GM19324 (cell line): ENCODE measurements around the gene CNTN4.
"Not testable (repeated sequence)": the region's sequence is repeated elsewhere in the genome, so short reads cannot be mapped to it uniquely, and the experiment has no call there.

Experiments used
- ATAC-seq: cut with Tn5 transposase; IDR thresholded peaks from one replicate; pipeline ENCODE4 v1.9.1; 2021; ENCODE audit warnings: mild to moderate bottlenecking, moderate library complexity; ENCODE audit not compliant: unreplicated experiment, low FRiP score

CNTN4 gene

DNA sequence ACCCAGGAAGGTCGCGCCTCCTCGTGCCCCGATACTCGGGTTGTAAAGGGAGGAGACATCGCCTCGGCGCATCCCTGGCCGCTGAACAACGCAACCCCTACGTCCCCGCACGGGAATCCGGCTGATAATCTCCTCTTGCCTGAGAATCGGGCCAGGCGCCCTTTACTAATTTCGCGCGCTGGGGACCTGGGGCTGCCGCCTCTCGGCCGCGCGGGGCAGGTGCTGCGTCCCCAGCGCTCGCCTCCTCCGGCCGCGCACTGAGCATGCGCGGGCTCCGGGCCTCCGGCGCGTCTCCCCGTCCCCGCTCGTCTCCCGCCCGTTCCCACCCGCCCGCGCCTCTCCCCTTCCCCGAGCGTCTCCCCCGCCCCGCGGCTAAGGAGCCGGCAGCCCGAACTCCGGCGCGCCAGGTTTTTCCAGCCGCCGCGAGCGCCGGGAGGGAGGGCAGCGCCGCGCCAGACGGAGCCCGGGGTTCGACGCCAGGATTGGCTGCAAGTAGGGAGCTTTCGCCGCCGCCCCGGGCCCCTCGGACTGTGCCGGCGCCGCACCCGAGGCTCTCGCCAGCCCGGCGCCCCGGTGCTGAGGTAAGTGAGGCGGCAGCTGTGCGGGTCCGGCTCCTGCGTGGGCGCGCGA, at the start of gene CNTN4:
TSS of gene CNTN4 (plus strand) at position 469 of the 630 bp plus-strand sequence.
- ATAC-seq, result no peak

DNA sequence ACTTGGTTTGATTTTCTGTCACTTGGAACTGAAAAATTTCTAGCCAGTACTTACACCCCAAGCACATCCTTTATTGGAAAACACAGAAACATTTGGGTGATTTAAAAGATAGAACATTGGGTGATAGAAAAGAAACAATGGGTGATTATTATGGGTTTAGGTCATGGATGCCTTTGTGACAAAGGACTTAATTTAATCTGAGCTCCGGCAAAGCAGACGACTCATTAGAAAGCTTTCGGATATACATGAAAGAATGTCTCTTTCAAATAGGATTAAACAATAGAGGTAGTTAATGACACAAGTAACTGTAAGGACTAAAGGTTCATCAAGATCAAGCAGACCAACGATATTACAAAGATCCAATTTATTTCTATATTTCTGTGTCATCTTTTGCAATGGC, 37.3 kb upstream of the CNTN4 start:
- ATAC-seq, result no peak

DNA sequence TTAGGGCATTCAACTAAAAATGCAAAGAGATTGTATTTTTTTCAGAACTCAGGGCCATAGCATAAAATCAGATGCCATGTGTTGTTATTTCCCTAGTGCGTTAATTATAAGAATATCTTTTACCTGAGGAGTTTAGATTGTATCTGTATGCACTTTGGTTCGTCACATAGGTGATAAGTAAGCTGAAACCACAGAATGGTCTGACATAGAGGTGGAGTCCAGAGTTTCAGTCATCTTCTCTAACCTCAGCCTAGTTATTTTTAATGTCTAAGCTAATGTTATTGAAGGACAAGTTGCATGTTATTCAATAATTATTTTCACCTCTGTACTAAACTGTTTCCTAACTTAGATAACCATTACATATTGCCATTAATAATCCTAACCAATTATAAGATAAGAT, 27.1 kb upstream of the CNTN4 start:
- ATAC-seq, result no peak

DNA sequence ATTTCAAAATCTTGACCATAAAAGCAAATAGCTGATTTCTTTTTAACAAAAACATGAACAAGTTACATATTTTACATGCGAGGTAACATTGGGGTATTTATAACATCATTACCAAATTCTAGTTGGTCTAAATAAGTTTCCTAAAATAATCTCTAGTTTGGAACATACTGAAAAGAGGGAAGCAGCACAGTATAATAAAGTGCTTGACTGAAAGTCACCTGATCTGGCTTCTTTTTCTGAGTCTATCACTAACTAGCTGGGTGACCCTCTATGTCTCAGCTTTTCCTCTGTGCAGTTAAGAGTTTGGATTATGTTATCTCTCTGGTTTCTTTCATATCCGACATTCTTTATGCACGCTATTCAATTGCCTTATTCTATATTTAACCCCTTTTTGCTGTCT, 19.8 kb upstream of the CNTN4 start:
- ATAC-seq, result no peak

DNA sequence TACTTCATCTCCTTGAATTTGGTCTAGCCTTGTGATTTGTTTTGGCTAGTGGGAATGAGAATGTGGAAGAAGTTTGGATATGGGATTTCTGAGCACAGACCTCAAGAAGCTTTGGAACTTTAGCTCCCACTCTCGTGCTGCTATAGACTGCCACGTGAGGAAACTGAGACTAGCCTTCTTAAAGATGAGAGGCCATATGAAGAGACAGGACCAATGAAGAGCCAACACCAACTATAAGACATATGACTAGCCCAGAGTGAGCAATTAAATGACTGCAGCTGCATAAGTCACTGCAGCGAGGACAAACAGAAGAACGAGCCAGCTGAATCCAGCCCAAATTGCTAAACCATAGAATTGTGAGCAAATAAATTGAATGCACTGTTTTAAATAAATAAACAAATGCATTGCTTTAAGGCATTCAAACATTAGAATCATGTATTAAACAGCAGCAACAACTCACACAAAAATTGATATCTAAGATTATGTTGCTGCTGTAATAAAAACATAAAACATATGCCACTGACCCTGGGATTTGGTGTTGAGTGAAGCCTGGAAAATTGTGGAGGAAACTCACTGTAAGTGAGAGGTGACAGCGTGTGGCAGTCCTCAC, 15.7 kb upstream of the CNTN4 start:
- ATAC-seq, result no peak

DNA sequence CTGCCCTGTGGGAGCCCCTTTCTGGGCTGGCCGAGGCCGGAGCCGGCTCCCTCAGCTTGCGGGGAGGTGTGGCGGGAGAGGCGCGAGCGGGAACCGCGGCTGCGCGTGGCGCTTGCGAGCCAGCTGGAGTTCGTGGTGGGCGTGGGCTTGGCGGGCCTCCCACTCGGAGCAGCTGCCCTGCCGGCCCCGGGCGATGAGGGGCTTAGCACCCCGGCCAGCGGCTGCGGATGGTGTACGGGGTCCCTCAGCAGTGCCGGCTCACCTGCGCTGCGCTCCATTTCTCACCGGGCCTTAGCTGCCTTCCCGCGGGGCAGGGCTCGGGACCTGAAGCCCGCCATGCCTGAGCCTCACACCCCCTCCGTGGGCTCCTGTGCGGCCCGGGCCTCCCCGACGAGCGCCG, 15.1 kb upstream of the CNTN4 start:
- not testable (repeated sequence) for ATAC-seq

DNA sequence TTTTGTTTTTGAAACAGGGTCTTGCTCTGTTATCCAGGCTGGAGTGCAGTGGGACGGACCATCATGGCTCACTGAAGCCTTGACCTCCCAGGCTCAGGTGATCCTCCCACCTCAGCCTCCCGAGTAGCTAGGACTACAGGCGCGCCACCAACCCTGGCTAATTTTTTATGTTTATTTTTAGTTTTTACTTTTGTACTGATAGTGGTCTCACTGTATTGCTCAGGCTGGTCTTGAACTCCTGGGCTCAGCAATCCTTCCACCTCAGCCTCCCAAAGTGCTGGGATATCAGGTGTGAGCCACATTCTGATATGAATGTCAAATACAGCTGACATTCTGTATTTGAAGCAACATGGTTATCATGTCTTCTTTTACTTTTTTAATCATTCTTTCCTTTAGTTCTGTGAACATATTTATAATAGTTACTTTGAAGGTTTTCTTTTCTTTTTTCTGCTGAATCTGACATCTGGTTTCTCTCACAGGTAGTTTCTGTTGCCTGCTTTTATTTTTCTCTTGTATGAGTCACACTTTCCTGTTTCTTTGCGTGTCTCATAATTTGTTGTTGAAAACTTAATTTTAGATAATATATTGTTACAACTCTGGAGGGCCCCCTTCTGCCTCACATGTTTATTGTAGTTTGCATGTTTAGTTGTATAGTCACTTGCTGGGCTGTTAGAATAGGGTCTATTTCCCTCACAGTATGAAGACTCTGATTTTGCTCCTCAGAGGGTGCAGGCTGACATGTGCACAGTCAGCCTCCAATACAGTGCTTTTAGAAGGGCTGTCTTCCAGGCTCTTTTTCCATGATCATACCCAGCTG, 8.4 kb upstream of the CNTN4 start:
- no peak for ATAC-seq

DNA sequence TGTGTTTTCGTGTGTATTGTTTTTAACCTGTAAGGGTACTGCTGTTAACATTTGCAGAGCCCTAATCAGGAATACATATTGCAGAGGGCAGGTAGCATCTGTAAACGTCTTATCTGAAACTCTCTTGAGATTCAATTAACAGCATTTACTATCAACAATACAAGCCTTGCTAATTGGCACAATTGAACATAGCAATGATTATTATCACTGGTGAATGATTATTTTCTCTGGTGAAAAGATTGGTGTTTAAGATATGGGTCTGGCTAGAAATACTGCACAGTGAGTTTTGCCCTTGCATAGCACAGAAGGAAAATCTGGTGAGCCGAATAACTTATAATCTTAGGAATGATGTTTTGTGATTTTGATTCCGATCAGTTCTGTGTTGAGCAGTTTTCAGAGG, 5.9 kb upstream of the CNTN4 start:
- no peak for ATAC-seq

DNA sequence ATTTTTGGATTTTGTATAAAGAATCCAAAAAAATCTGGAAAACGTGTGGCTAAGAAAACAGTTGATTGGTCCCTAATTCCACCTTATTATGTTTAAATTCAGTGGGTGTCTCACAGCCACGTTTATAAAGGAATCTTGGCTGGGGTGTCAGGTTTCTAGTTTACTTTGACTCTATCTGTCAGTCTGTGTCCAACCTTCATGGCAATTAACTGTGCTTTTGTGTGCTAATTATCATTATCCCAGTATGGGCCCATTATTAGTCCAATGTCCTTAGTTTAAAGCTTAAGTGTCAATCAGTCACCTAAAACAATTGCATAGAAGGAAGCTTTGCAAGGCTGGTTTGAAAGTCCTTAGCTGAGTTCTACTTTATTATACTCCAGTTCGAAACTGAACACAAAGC, 3.7 kb upstream of the CNTN4 start:
- ATAC-seq, result no peak

DNA sequence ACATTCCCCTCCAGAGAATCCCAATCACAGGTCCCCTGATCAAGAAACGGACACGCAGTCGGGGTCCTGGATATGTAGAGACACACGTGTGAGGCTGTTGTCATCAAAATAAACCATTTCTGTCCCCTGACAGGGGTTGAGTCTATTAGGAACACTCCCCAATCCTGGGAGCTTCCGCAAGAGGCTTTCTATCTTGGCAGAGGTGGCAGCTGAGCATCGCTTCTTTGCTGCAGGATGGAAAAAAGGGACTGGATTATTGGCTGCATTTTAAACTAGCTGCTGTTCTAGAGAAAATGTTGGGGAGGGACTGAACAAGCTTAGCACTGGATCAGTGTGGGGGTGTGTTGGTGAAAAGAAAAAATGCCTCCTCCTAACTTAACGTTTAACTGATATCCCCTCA, 2.5 kb upstream of the CNTN4 start:
- no peak for ATAC-seq

DNA sequence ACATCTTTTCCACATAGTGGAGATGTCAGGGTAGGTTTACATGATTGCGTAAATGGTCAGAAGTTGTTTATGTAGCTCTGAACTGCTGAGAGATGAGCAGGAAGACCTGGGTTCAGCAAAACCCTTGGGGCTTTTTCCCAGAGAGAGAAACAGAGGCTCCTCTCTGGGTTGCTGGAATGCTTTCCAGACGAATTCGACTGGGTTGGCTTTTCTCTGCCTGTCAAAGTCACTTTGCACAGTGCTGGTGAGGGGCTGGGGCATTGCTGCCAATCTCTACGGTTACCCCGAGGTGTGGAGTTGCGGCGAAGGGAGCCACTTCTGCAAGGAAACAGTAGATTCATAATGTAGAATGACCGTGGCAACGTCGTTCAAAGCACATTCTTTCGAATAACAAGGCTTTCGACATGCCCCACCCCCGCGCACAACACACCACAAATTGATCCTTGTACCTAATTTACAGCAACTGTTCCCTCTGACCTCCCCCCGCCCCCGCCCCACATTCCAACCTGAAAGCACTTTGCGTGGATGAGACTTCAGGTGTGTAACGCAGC, 950 bp upstream of the CNTN4 start:
- ATAC-seq, result no peak

DNA sequence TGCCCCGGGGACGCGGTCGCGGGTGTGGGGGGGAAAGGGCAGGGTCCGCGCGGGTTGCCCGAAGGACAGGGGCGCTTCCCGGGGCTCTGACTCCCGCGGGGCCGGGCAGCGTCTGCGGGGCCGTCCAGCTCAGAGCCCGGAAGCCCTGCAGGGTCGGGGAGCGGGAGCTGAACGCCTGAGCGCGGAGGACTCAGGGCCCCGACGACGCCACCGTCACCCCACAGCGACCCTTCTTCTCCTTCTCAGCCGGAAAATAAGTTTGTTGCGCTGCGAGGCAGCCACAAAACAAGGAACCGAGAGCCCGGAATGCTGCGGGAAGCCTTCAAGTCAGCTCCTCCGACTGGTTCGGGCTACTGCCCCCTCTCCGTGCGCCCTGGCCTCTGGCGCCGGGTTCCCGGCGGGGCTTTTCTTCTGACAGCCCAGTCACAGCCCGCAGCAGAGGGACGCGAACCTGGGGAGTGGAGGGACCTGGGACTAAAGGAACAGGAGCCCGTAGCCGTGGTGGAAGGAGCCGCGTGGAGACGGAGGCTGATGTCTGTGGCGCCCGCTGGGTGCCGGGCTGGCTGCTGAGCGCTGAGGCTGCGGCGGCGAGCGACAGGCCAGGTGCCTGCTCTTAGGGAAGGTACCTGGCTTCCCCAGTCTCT, 484 bp downstream of the CNTN4 start:
- ATAC-seq, result no peak

DNA sequence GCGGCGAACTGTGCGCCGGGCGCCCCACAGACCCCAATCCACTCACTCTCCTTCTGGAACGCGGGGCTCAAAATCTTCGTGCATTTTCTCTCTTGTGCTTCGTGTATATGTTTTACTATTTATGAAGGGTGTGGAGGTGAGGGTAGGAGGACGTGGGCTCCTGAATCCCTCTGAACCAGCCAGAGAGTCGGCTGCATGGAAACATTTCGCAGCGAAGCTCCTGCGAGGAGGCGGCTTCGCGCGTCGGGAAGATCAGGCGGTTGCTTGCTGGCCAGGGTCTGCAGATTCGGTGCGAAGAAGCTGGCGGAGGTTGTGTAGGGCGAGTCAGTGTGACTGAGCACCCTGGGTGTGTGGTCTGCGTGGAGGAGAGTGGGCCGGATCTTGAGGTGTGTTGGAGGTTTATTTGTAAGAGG, 1.1 kb downstream of the CNTN4 start:
- no peak for ATAC-seq

DNA sequence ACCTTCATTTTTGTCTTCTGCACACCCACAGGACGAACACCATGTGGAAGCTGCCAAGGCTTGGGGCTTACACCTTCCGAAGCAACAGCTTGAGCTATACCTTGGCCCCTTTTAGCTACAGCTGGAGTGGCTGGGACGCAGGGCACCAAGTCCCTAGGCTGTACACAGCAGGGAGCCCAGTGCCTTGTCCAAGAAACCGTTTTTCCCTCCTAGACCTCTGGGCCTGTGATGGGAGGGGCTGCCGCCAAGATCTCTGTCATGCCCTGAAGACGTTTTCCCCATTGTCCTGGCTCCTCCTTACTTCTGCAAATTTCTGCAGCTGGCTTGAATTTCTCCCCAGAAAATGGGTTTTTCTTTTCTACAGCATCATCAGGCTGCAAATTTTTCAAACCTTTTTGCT, 7.8 kb downstream of the CNTN4 start:
- ATAC-seq, result no peak

DNA sequence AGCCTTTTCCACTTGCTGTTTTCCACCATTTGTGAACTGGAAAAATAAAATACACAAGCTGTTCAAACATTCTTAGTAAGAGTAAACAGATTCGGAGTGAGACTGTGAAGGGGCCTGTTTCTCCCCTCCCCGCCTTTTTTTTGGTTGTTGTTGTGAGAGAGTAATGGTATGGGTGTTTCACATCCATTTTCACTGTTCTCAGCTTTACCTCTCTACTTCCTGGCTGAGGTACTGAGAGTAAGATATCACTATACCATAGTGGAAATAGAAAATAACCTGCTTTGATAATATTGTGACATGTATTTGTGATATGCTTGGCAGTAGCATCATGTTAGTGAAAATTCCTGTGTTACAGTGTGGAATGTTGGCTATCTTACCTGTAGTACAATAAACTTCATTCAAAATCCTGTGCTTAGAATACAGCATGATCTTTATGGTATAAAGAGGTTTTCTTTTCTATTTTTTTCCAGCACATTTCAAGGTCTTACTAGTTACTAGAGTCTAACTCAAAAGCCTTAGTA, 12.0 kb downstream of the CNTN4 start:
- no peak for ATAC-seq

DNA sequence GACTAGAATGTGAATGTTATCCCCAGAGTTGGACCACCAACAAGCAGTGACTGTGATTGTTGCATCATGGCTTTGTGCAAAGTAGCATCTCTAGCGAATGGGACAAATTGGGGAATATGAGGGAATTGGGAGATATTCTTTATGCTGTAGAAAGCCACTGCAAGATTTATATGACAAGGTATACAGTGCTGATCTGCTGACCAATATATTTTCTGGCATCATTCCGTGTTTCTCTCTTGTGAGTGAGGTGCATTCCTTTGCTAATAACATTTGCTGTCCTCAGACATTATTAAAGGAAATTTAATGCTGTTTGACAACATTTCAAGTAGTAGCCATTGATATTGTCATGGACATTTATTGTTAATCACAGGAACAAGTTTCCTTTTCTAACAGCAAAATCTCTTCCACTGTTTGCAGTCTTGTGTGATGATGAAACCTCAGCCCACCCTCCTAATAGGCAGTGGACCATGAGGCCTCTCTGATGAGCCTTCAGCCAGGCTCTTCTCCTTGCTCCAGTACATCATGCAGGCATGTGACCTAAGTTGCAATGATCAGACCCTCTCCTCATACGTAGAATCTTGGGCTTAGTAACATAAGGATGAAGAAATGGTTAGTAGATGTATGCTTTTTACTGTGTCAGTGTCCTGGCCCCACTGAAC, 16.1 kb downstream of the CNTN4 start:
- no peak for ATAC-seq

DNA sequence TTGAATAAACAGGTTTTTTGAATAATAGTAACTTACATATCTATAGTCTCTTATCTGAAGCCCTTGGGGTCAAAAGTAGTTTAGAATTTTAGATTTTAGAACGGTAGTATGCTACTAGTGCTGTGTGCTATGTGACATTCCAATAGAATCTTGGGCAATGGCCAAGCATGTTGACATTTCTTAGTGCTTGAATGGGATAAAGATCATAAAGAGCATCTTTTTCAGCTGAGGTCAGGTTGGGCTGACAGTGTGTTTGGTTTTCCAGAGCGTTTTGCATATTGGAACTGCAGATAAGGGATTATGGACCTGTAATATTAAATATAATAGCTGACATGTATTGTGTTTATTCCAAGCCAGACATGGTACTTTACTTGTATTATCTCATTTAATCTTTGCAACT, 32.1 kb downstream of the CNTN4 start:
- no peak for ATAC-seq

DNA sequence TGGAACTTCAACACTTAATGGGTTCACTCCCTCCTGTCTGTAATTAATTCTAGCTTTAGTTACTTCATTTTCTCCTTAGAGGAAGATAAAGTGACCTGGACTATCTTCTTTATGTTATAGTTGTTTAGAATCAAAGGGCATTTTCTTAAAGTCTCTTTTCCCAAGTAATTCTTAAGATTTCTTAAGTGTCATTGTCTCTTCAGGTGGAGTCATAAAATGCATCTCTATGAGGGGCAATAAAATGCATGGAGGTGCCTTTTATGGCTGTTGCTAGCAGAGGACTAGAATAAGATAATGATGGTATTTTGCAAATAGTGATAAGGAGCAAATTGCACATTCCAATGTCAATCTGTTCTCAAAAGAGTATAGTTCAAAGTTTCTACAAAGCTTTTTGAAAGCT, 34.5 kb downstream of the CNTN4 start:
- ATAC-seq, result no peak

DNA sequence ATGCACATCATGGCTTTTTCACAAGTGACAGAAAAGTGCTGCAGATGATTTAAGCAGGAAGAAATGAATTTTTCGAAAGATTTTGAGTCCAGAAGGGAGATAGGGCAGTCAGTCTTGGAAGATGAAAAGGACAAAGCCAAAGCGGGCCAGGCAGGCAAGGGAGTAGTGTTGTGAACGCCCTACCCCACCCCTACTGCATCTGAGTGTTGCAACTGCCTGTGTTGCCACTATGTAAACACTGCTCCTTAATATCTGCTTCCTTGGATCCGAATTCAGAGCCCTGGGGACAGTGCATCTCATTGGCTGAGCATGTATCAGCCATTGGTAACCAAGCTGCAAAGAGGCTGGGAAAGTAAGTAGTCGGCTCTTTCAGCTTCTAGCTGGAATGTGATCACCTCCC, 39.0 kb downstream of the CNTN4 start:
- ATAC-seq, result no peak

DNA sequence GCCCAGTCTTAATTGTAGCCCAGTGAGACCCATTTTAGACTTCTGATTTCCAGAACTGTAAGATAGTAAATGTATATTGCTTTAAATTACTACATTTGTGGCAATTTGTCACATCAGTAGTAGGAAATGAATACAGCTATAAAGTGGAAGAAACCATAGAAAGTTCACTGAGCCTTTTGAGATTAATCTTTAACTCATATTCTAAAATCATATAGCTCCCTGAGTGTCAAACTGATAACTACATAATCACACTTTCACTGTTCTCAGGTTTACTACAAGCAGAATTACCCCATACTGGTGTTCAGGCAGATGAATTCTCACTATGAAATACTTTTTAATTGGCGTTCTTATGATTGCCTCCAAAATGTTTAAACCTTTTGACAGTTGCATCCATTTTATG, 42.8 kb downstream of the CNTN4 start:
- no peak for ATAC-seq
